Urinary bladder (tissue), 4 donors: ENCODE data around the gene SMC6. TPM values are rescaled to one million over a fixed set of nuclear protein-coding genes. Genes with fewer than 3 reads are reported as not detected.

ENCODE experiments used
- DNase-seq: peaks from one replicate; pipeline ENCODE4 v3.0.0-alpha.2; 2015; ENCODE audit errors: extremely low spot score
- H3K27ac ChIP-seq: one replicate; pipeline ENCODE4 v1.5.1; 2013; ENCODE audit warnings: low read depth, mild to moderate bottlenecking, moderate library complexity
- H3K36me3 ChIP-seq: one replicate; pipeline ENCODE4 v1.6.1; 2013; ENCODE audit warnings: mild to moderate bottlenecking, moderate library complexity; ENCODE audit not compliant: insufficient read depth
- H3K4me1 ChIP-seq: one replicate; pipeline ENCODE4 v1.6.1; 2013; ENCODE audit warnings: mild to moderate bottlenecking, moderate library complexity; ENCODE audit not compliant: insufficient read depth
- H3K4me3 ChIP-seq: one replicate; pipeline ENCODE4 v1.5.1; 2013; ENCODE audit warnings: low read depth, low read length
- WGBS: extraction: QIAGEN DNeasy Blood & Tissue Kit; methylation state at CpG from one replicate; pipeline ENCODE4 v1.1.7; 2013; 5-methylcytosine and 5-hydroxymethylcytosine counted together
- polyA plus RNA-seq: library from polyadenylated mRNA; stranded (reverse); fragments of 200-250 nt; gene quantifications from one replicate; pipeline ENCODE4 v1.2.3, GENCODE V29; 2013
- total RNA-seq: library from RNA; depleted of rRNA; stranded (reverse); fragments of >200 nt; gene quantifications from one replicate; pipeline ENCODE4 v1.2.3, GENCODE V29; 2014
- donor health status: healthy with polysubstance abuse.
- donor health status: healthy.

Gene SMC6
- total and polyA plus RNA-seq, 2 donors: 7.6 to 50.0 TPM

DNA sequence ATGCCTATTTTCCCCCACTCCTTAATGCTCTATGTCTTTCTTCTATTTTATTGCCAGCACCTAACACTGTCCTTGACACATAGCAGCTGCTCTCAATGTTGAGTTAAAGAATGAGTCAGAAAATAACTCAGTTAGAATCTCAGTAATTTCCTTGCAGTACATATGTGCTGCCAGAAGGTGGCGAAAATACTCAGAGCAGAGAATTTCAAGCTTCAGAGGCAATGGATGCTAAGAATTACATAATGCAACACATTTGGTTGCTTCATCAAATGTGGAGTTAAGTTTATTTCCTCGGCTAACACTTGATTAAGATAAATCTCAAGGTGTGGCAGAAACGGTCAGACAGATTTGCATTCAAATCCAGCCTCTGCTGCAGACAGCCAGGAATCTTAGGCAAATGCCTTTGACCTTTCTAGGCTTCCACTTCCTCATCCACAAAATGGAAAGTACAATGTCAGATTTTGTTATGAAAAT lies 107.5 kb downstream of the SMC6 start:
- DNase-seq: peak; percentile 67
- 3% methylated on average over 3 of the region's 3 CpGs for WGBS
- no peaks in the 10 kb centered on the region for H3K36me3 ChIP-seq
- H3K27ac ChIP-seq: no peak overlapping the region
- no peak overlapping the region for H3K4me3 ChIP-seq
- peaks cover 2% of the 10 kb centered on the region for H3K4me1 ChIP-seq

DNA sequence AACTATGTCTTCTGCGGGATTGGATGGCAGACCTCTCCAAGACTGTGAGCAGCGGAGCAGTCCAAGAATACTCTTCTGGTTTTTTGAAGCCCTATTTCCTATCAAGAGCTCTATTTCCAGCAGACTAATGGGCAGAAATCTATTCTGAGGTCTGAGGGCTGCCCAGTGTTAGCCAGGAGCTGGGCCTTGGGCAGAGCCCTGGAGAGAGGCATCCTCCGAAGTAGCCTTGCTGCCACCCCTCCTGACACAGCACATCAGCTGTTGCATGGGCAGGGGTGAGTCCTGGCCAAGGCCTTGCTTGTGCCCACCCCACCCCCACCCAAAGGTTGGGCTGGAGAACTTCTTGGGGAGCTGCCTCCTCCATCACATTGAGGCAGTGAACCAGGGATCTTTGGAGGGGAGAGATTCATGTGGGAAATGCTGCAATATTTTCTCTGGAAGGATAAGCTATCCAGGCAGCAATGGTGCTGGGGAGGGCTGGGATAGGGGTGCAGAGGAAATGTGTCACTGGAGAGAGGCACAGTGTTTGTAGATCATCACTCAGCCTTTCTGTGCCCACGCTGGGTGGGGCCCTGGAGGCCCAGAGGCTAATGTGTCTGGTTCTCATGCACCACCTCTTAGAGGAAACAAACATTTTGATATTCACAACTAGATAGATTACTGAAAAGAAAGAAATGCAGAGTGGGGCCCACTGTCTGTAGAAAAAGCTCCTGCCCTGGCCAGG lies 108.5 kb downstream of the SMC6 start:
- H3K4me3 ChIP-seq: no peak overlapping the region
- H3K36me3 ChIP-seq: no peaks in the 10 kb centered on the region
- DNase-seq: no peak
- WGBS: 89% methylated on average over 4 of the region's 4 CpGs
- H3K4me1 ChIP-seq: peaks cover 2% of the 10 kb centered on the region
- no peak overlapping the region for H3K27ac ChIP-seq

DNA sequence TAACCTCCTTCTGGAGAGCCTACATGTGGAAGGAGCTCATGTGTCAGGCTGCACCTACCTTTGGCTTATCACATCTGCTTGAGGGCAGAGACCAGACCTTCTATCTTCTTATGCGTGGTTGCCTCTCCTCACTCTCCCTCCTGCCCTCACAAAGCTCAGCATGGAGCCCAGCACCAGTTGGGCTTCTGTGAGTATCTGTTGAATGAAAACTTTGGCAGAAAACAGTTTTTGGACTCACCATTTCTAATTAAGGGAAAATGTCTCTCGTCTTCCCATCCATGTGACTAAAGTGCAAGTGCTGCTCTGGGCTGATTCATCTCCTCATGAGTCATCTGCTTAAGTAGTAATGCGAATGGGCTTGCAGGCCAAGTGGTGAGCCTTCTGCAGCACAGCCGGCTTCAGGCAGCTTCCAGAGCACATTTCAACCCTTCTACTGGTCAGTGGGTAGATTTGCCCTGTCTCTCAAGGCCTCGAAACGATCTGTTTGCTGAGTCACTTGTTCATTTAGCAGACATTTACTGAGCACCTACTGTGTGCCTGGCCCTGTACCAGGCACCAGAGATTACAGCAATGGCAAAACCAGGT lies 110.5 kb downstream of the SMC6 start:
- no peak overlapping the region for H3K4me3 ChIP-seq
- H3K27ac ChIP-seq: no peak overlapping the region
- no peaks in the 10 kb centered on the region for H3K36me3 ChIP-seq
- WGBS: 40% methylated on average over 6 of the region's 6 CpGs
- no peak for DNase-seq
- peaks cover 2% of the 10 kb centered on the region for H3K4me1 ChIP-seq

DNA sequence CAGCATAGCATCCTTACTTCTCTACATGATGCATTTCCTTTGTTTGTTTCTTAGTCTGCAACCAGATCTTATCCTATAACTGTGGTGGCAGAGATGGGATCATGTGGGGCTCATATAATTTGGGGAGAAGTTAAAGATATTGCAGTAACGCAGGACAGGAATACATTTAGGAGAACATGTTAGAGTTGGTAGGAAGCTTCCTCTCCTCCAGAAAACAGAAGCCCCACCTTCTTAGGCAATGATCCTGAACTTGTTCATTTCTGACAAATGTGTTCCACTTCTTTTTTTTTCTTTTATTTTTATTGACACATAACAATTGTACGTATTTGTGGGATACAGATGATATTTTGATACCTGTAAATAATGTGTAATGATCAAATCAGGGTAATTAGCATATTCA lies 113.2 kb downstream of the SMC6 start:
- no peak overlapping the region for H3K4me3 ChIP-seq
- DNase-seq: no peak
- peaks cover 2% of the 10 kb centered on the region for H3K4me1 ChIP-seq
- H3K27ac ChIP-seq: no peak overlapping the region
- no peaks in the 10 kb centered on the region for H3K36me3 ChIP-seq
- 96% methylated on average over 2 of the region's 2 CpGs for WGBS

DNA sequence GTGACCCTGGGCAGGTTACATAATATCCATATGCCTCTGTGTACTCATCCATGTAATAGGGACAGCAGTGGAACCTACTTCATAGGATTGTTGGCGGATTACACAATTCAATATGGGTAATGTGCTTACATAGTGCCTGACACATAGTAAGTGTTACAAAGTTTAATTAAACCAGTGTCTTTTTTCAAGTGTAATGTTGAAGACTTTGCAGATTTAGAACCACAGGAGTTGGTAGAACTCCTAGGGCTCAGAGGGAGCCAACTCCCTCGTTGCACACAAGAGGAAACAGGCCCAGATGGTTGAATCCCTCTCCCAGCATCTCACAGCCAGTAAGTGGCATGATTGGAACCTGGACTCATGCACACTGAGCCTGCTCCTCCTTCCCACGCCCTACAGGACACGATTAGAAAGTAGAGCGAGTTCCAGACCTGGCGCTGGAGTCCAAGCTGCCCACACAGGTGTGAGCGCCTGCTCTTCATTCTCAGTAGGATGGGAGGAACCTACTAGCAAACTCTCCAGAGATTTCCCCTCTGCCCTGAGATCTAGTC lies 115.3 kb downstream of the SMC6 start:
- H3K27ac ChIP-seq: no peak overlapping the region
- no peaks in the 10 kb centered on the region for H3K36me3 ChIP-seq
- no peak for DNase-seq
- WGBS: 94% methylated on average over 7 of the region's 7 CpGs
- peaks cover 2% of the 10 kb centered on the region for H3K4me1 ChIP-seq
- no peak overlapping the region for H3K4me3 ChIP-seq

DNA sequence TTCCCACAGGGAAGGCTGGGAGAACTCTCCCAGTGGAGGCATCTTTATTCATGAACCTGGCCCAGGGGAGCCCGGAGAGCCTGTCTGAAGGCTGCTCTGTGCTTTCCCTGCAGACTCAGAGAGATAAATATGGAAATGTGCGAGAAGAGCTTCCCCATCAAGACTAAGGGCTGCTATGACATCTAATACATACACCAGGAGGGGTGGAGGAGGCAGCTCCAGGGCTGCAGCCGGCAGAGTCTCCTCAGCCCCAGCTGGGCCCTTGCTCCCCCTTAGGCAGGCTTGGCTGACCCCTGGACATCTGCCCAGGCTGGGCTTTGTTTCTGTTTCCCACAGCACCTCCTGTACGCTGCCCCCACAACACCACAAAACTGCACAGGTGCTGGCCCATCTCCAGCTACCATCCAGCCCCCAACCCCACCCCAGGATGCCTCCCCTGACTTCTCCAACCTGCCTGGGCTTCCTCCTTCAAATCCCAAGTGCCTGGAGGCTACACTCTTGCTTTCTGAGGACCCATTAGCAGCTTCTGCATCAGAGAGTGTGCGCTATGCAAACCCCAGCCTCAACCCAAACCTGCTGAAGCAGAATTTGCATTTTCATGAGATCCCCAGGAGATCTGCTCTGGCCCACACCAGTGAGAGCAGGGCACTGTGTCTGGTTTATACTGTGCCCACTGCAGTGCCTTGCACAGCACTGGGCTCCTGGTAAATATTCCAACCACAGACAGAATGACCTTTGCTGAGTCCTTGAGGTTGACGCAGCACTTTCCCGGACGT lies 116.3 kb downstream of the SMC6 start:
- 78% methylated on average over 8 of the region's 8 CpGs for WGBS
- Histone ChIP-seq H3K4me1 (no peaks in the 10 kb centered on the region), H3K4me3 (no peak overlapping the region), H3K36me3 (no peaks in the 10 kb centered on the region), H3K27ac (no peak overlapping the region)
- DNase-seq: no peak

DNA sequence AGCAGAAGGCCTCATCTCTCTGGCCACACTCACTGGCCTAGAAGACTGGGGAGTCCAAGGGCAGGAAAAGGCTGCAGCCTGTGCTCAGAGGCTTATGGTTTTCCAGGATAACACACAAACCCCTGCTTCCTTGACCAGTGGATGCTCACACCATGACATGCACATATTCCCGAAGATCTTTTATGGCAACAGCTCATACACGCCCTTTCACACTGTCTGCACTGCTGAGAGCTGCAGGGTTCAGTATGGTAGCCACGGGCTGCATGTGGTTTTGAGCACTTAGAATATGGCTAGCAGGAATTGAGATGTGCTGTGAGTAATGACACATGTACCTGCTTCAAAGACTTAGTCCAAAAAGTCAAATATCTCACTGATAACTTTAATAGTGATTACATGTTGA lies 117.4 kb downstream of the SMC6 start:
- H3K4me1 ChIP-seq: no peaks in the 10 kb centered on the region
- no peak overlapping the region for H3K4me3 ChIP-seq
- no peak overlapping the region for H3K27ac ChIP-seq
- DNase-seq: no peak
- H3K36me3 ChIP-seq: no peaks in the 10 kb centered on the region
- WGBS: 96% methylated on average over 3 of the region's 3 CpGs

DNA sequence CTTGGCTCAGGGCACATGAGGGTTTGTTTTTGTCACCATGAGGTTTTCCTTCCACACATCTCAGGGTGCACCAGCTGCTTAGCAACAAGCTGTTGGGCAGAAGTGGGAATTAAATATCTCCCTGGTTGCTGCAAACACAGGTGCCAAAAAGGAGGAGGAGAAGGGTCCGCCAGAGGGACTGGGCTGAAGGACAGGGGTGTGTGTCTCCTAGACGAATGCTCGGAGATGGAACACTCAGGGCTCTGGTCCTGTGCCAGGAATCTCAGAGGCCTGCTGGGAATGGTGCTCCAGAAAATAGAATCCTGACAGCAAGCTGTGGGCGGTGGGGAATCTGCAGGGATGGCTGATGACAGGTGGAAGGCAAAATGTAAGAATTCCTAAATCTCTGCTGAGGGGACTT lies 118.6 kb downstream of the SMC6 start:
- no peak overlapping the region for H3K27ac ChIP-seq
- WGBS: 56% methylated on average over 4 of the region's 4 CpGs
- H3K4me1 ChIP-seq: no peaks in the 10 kb centered on the region
- DNase-seq: no peak
- H3K36me3 ChIP-seq: no peaks in the 10 kb centered on the region
- no peak overlapping the region for H3K4me3 ChIP-seq

DNA sequence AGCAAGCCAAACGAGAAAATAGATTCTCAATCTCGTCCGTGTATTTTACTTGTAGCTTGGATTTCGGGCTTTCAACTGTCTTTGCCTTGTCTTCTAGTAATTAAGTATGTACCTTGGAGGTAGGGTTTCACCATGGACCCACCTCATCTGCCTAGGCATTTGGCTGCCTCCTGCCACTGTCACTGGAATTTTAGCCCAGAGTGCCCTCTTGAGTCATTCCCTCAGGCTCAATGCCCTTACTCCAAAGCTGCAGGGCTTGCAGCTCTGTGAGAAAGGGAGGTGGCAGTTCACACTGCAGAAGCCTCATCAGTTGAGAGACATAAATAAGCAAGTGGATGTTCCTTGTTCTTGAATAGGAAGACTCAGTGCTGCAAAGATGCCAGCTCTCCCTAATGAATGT lies 123.5 kb downstream of the SMC6 start:
- no peaks in the 10 kb centered on the region for H3K36me3 ChIP-seq
- no peaks in the 10 kb centered on the region for H3K4me1 ChIP-seq
- H3K27ac ChIP-seq: no peak overlapping the region
- DNase-seq: no peak
- WGBS: 97% methylated on average over 4 of the region's 4 CpGs
- no peak overlapping the region for H3K4me3 ChIP-seq

DNA sequence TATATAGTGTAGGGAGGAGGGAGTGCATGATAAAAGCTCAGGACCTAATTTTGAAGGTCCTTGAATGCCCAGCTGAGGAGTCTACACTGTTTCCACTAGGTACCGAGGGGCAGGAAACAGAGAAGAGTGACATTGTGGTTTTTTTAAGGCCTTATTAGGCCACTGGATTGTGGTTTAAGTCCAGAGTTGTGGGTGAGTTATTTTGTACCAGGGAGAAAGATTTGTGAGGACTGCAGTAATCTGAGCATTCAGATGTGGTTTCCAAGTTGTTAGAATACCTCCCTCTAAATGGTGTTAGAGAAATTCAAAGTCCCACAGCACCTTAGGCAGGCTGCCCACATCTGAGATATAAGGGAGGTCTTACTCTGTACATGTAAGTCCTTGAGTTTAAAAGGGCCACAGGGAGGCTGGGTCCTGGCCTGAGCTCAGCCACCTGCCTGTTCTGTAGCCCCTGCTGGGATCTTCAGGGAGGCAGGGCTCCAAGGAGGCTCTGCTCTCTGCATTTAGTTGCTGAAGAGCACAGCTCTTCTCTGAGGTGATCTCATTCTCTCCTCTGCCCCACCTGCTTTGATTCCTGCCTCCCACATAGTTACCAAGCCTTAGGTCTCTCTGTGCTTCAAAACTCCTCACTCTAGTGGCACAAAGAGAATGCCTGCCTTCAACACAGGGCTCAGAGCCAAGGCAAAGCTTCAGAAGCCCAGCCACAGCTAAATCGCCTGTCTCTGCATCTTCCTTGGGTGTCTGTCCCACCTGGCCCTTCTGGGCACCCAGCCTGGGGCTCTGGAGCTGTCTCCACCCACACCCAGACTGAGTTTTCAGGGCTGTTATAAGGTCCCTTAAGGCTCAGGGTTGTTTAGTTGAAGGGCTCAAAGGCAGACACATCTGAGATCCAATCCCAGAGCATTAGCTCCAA lies 125.0 kb downstream of the SMC6 start:
- DNase-seq: no peak
- Histone ChIP-seq H3K4me3 (no peak overlapping the region), H3K4me1 (no peaks in the 10 kb centered on the region), H3K27ac (no peak overlapping the region), H3K36me3 (no peaks in the 10 kb centered on the region)
- 62% methylated on average over 2 of the region's 2 CpGs for WGBS

DNA sequence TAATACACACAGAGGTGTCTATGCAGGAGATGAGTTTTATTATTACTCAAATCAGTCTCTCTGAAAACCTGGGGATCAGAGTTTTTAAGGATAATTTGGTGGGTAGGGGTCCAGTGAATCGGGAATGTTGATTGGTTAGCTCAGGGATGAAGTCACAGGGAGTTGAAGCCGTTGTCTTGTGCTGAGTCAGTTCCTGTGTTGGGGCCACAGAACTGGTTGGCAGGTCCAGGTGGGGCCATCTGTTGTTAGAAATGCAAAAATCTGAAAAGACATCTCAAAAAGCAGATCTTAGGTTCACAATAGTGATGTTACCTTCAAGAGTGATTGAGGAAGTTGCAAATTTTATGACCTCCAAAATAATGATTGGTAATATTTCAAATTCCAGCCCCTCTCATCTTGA lies 126.2 kb downstream of the SMC6 start:
- no peak overlapping the region for H3K4me3 ChIP-seq
- H3K4me1 ChIP-seq: no peaks in the 10 kb centered on the region
- 67% methylated on average over 2 of the region's 2 CpGs for WGBS
- no peak for DNase-seq
- no peak overlapping the region for H3K27ac ChIP-seq
- H3K36me3 ChIP-seq: no peaks in the 10 kb centered on the region

DNA sequence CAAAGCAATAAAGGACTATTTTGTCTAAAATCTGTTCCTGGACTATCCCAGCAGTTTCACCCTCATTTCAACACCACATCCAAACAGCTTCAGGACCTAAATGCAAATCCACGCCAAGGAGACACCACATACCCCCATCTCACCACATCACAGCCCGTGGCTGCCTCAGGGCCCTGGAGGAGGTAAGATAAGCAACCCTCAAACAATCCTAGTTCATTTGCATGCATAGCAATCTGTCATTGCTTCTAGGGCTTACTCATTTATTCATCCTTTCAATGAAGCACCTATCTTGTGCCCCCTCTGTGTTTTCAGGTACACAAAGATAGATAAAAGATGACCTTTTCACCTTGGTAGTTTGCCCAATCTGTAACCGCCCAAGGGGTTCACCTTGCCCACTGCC lies 126.6 kb downstream of the SMC6 start:
- no peaks in the 10 kb centered on the region for H3K4me1 ChIP-seq
- H3K27ac ChIP-seq: no peak overlapping the region
- no peak overlapping the region for H3K4me3 ChIP-seq
- no peaks in the 10 kb centered on the region for H3K36me3 ChIP-seq
- 88% methylated on average over 3 of the region's 3 CpGs for WGBS
- DNase-seq: no peak

DNA sequence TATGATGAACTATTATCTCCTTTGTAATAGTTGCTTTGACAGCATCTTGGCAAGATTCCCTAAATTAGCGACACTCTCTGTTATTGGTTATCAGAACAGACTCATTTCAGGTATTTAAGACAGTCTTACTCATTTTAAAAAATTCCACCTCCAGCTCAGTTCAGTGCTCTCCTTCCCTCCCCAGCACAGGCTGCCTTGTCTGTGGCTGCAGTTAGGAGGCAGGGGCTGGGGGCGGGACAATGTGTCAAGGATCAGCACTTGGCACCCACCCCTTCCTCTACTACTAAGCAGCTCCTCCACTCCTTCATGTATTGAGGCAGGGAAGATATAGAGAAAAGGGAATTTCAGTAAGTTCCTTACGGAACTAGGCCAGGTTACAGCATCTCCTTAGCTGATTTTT lies 128.2 kb downstream of the SMC6 start:
- Histone ChIP-seq H3K36me3 (no peaks in the 10 kb centered on the region), H3K4me3 (no peak overlapping the region), H3K4me1 (no peaks in the 10 kb centered on the region), H3K27ac (no peak overlapping the region)
- no peak for DNase-seq
- 82% methylated on average over 3 of the region's 3 CpGs for WGBS
